HCT116 (cell line): ENCODE data around the gene FLYWCH1.

Experiments used
- ELF1 ChIP-seq: IDR thresholded peaks from 2 replicates; pipeline ENCODE4 v1.6.1; 2012; ENCODE audit warnings: low read depth, borderline replicate concordance
- JUND ChIP-seq: IDR thresholded peaks from 2 replicates; pipeline ENCODE4 v1.6.1; 2012
- POLR2AphosphoS5 ChIP-seq: IDR thresholded peaks from 2 replicates; pipeline ENCODE4 v1.6.1; 2011; ENCODE audit warnings: mild to moderate bottlenecking, low read depth, low read length, moderate library complexity
- YY1 ChIP-seq: IDR thresholded peaks from 2 replicates; pipeline ENCODE4 v1.6.1; 2011; ENCODE audit warnings: low read length, low read depth, moderate library complexity, mild to moderate bottlenecking; ENCODE audit not compliant: insufficient replicate concordance; ENCODE audit errors: extremely low read depth
- TF ChIP-seq, protein P1 (sequence below), 3 experiments: fragments of 200-600 bp in 1 of 3; sonication (generic) in 1 of 3; IDR thresholded peaks in 2 of 3; conservative IDR thresholded peaks in 1 of 3; 2 replicates each; pipeline ENCODE4 v1.5.1; 2012 to 2017; ENCODE audit warnings: low read depth in 2 of 3, low read length in 2 of 3, antibody characterized with exemption in 1 of 3, borderline replicate concordance in 1 of 3, control low read depth in 1 of 3, mild to moderate bottlenecking in 1 of 3, mixed read lengths in 1 of 3, mixed run types in 1 of 3, moderate library complexity in 1 of 3; ENCODE audit not compliant: insufficient read depth in 1 of 3
- TF ChIP-seq, protein P2 (sequence below): IDR thresholded peaks from 2 replicates; pipeline ENCODE4 v1.6.1; 2011; ENCODE audit warnings: mild to moderate bottlenecking, low read length, moderate library complexity; ENCODE audit not compliant: insufficient replicate concordance; ENCODE audit errors: extremely low read depth
- TF ChIP-seq, protein P3 (sequence below): IDR thresholded peaks from 2 replicates; pipeline ENCODE4 v1.6.1; 2012; ENCODE audit warnings: low read depth

DNA sequence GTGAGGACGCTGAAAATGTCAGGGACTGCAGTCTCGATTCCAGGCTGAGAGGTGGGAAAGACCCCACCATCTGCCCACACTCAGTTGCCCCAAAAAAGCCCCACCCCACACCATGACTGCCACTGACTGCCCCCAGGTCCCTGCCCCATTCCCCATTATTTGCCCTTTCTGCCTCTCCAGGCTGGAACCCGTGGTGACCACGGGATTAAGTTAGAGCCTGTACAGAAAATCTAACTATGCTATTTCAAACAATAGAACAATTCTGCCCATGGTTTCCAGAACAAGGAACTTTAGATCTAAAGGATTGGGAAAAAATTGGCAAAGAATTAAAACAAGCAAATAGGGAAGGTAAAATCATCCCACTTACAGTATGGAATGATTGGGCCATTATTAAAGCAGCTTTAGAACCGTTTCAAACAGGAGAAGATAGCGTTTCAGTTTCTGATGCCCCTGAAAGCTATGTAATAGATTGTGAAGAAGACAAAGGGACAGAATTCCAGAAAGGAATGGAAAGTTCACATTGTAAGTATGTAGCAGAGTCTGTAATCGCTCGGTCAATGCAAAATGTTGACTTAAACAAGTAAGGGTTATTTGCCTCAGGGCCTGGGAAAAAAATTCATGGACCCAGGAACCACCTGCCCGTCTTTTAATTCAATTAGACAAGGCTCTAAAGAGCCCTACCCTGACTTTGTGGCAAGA is 14.4 kb downstream of the FLYWCH1 start:
- TF ChIP-seq JUND: no peak
- no peak for TF ChIP-seq ELF1
- no peak for TF ChIP-seq POLR2AphosphoS5
- TF ChIP-seq, protein P1, sequence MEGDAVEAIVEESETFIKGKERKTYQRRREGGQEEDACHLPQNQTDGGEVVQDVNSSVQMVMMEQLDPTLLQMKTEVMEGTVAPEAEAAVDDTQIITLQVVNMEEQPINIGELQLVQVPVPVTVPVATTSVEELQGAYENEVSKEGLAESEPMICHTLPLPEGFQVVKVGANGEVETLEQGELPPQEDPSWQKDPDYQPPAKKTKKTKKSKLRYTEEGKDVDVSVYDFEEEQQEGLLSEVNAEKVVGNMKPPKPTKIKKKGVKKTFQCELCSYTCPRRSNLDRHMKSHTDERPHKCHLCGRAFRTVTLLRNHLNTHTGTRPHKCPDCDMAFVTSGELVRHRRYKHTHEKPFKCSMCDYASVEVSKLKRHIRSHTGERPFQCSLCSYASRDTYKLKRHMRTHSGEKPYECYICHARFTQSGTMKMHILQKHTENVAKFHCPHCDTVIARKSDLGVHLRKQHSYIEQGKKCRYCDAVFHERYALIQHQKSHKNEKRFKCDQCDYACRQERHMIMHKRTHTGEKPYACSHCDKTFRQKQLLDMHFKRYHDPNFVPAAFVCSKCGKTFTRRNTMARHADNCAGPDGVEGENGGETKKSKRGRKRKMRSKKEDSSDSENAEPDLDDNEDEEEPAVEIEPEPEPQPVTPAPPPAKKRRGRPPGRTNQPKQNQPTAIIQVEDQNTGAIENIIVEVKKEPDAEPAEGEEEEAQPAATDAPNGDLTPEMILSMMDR (IDR thresholded peaks at IDR 0.05 in 2 of 3, conservative IDR thresholded peaks at IDR 0.05 in 1 of 3; ENCODE audit: borderline replicate concordance in 1 of 3, insufficient read depth in 1 of 3, low read depth in 2 of 3, low read length in 2 of 3): no peak
- TF ChIP-seq, protein P2, sequence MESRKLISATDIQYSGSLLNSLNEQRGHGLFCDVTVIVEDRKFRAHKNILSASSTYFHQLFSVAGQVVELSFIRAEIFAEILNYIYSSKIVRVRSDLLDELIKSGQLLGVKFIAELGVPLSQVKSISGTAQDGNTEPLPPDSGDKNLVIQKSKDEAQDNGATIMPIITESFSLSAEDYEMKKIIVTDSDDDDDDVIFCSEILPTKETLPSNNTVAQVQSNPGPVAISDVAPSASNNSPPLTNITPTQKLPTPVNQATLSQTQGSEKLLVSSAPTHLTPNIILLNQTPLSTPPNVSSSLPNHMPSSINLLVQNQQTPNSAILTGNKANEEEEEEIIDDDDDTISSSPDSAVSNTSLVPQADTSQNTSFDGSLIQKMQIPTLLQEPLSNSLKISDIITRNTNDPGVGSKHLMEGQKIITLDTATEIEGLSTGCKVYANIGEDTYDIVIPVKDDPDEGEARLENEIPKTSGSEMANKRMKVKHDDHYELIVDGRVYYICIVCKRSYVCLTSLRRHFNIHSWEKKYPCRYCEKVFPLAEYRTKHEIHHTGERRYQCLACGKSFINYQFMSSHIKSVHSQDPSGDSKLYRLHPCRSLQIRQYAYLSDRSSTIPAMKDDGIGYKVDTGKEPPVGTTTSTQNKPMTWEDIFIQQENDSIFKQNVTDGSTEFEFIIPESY: no peak
- no peak for TF ChIP-seq YY1
- TF ChIP-seq, protein P3, sequence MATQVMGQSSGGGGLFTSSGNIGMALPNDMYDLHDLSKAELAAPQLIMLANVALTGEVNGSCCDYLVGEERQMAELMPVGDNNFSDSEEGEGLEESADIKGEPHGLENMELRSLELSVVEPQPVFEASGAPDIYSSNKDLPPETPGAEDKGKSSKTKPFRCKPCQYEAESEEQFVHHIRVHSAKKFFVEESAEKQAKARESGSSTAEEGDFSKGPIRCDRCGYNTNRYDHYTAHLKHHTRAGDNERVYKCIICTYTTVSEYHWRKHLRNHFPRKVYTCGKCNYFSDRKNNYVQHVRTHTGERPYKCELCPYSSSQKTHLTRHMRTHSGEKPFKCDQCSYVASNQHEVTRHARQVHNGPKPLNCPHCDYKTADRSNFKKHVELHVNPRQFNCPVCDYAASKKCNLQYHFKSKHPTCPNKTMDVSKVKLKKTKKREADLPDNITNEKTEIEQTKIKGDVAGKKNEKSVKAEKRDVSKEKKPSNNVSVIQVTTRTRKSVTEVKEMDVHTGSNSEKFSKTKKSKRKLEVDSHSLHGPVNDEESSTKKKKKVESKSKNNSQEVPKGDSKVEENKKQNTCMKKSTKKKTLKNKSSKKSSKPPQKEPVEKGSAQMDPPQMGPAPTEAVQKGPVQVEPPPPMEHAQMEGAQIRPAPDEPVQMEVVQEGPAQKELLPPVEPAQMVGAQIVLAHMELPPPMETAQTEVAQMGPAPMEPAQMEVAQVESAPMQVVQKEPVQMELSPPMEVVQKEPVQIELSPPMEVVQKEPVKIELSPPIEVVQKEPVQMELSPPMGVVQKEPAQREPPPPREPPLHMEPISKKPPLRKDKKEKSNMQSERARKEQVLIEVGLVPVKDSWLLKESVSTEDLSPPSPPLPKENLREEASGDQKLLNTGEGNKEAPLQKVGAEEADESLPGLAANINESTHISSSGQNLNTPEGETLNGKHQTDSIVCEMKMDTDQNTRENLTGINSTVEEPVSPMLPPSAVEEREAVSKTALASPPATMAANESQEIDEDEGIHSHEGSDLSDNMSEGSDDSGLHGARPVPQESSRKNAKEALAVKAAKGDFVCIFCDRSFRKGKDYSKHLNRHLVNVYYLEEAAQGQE: no peak
